Chondrocyte (in vitro differentiated cells): ENCODE measurements around the gene PVR. TPM values are rescaled to one million over a fixed set of nuclear protein-coding genes. Genes with fewer than 3 reads are reported as not detected.

Experiments
- DNase-seq: peaks from one replicate; pipeline ENCODE4 v3.0.0; 2021; ENCODE audit warnings: mixed read lengths, low spot score
- H3K27ac Mint-ChIP-seq: one replicate; pipeline ENCODE4 v1.8.0; 2021; ENCODE audit warnings: mild to moderate bottlenecking, moderate library complexity, mixed read lengths; ENCODE audit not compliant: unreplicated experiment
- H3K27me3 Mint-ChIP-seq: 2 replicates; pipeline ENCODE4 v1.8.0; 2021; ENCODE audit warnings: low read depth, mixed read lengths
- H3K36me3 Mint-ChIP-seq: 2 replicates; pipeline ENCODE4 v1.8.0; 2021; ENCODE audit warnings: low read depth, mixed read lengths
- H3K4me1 Mint-ChIP-seq: 2 replicates; pipeline ENCODE4 v1.8.0; 2021; ENCODE audit warnings: low read depth, mild to moderate bottlenecking, mixed read lengths
- H3K4me3 Mint-ChIP-seq: one replicate; pipeline ENCODE4 v1.8.0; 2021; ENCODE audit warnings: mild to moderate bottlenecking, moderate library complexity, mixed read lengths; ENCODE audit not compliant: unreplicated experiment
- H3K9me3 Mint-ChIP-seq: 2 replicates; pipeline ENCODE4 v1.8.0; 2021; ENCODE audit warnings: low read depth, mixed read lengths
- CTCF ChIP-seq: fragments of 200-600 bp; sonication (generic); IDR thresholded peaks from 2 replicates; pipeline ENCODE4 v1.5.0; 2021; ENCODE audit warnings: antibody characterized with exemption, mild to moderate bottlenecking, moderate library complexity
- total RNA-seq: library from RNA; stranded (reverse); gene quantifications from 3 replicates; pipeline ENCODE4 v1.2.1, GENCODE V29; 2021

PVR gene
- total RNA-seq, 1 donor from 2014 or later, result 89.7 TPM

DNA sequence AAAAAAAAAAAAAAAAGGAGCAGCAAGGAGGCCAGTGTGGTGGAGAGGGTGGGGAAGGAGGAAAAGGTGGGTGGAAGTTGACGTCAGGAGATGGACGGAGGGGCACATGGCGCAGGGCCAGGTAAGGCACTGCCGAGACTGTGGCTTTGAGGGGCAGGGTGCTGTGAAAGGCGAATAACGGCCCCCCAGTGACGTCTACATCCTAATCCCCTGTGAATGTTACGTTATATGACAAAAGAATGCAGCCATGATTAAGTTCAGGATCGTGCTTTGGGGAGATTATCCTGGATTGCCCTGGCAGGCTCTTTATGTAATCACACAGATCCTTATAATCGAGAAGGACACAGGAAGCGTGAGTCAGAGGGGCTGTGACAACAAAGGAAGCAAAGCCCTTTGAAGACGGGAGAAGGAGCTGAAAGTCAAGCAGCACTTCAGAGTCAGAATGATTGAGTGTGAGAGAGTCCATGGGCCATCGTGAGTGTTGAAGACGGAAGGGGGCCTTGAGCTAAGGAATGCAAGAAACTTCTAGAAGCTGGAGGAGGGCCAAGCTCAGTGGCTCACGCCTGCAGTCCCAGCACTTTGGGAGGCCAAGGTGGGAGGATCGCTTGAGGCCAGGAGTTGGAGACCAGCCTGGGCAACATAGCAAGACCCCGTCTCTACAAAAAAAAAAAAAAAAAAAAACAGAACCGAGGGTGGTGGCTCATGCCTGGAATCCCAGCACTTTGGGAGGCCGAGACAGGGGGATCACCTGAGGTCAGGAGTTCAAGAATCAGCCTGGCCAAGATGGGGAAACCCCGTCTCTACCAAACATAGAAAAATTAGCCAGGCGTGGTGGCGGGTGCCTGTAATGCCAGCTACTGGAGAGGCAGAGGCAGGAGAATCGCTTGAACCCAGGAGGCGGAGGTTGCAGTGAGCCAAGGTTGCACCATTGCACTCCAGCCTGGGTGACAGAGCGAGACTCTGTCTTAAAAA, 41.5 kb downstream of the PVR start:
- Mint-ChIP-seq H3K4me3 (no peak overlapping the region), H3K27me3 (no peaks in the 10 kb centered on the region), H3K27ac (peak overlapping the region; percentile 72), H3K36me3 (peaks cover 10% of the 10 kb centered on the region), H3K4me1 (peaks cover 21% of the 10 kb centered on the region), H3K9me3 (no peaks in the 10 kb centered on the region)
- DNase-seq, result no peak
- TF ChIP-seq CTCF, result no peak

- Mint-ChIP-seq H3K4me1 (peaks cover 21% of the 10 kb centered on the region), H3K27me3 (no peaks in the 10 kb centered on the region), H3K4me3 (no peak overlapping the region), H3K36me3 (peaks cover 5% of the 10 kb centered on the region), H3K9me3 (no peaks in the 10 kb centered on the region), H3K27ac (no peak overlapping the region)
- TF ChIP-seq CTCF, result no peak
- no peak for DNase-seq
These were observed 42.2 kb downstream of the PVR start for GRCh38 chr19:44685877-44686276.

DNA sequence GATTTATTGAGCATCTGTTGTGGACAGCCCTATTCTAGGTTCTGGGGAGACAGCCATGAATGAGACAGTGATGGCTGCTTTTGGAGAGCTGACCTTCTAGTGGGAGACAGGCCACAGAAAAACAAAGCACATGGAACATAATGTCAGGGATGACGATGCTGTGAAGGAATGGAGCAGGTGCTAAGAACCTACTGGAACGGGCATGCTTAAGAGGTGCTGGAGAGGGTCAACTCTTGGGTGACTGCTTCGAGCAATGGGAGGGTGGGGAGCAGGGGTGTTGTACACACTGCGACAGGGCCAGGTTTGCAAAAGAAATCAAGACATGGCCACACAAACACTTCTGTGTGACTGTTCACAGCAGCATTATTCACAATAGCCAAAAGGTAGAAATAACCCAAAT, 43.2 kb downstream of the PVR start:
- Mint-ChIP-seq H3K4me1 (peaks cover 24% of the 10 kb centered on the region), H3K27ac (no peak overlapping the region)
- TF ChIP-seq CTCF, result no peak

DNA sequence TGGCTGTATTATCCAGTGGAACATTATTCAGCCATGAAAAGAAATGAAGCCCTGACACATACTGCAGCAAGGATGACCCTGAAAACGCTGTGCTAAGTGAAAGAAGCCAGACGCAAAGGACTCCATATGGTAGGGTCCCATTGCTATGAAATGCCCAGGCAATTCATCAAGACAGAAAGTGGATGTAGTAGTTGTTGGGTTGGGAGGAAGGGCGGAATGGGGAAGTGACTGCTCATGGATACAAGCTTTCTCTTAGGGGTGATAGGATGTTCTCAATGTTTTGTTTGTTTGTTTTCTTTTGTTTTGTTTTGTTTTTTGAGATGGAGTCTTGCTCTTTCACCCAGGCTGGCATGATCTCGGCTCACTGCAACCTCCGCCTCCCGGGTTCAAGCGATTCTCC, 44.2 kb downstream of the PVR start:
- Mint-ChIP-seq H3K27me3 (no peaks in the 10 kb centered on the region), H3K27ac (no peak overlapping the region), H3K4me1 (peaks cover 34% of the 10 kb centered on the region), H3K9me3 (no peaks in the 10 kb centered on the region), H3K4me3 (no peak overlapping the region), H3K36me3 (peaks cover 1% of the 10 kb centered on the region)
- no peak for DNase-seq
- no peak for TF ChIP-seq CTCF

More for the DNA sequence above, 43.2 kb downstream of the PVR start:
- Mint-ChIP-seq H3K36me3 (peaks cover 2% of the 10 kb centered on the region), H3K27me3 (no peaks in the 10 kb centered on the region), H3K9me3 (no peaks in the 10 kb centered on the region), H3K4me3 (no peak overlapping the region)
- DNase-seq, result no peak

- H3K27me3 Mint-ChIP-seq, result no peaks in the 10 kb centered on the region
- H3K4me1 Mint-ChIP-seq, result peaks cover 30% of the 10 kb centered on the region
- H3K4me3 Mint-ChIP-seq, result no peak overlapping the region
- no peak overlapping the region for H3K27ac Mint-ChIP-seq
- DNase-seq, result no peak
- H3K9me3 Mint-ChIP-seq, result no peaks in the 10 kb centered on the region
- TF ChIP-seq CTCF, result peak; percentile 95
- H3K36me3 Mint-ChIP-seq, result no peaks in the 10 kb centered on the region
These were observed 45.8 kb downstream of the PVR start for GRCh38 chr19:44689290-44690130.
